Gastrocnemius medialis (tissue), 4 donors: ENCODE results near the gene HDAC4.

Experiments
- POLR2A ChIP-seq, 2 donors: fragments of 450-650 bp; IDR thresholded peaks; one replicate each; pipeline ENCODE4 v1.6.1; 2017; ENCODE audit warnings: antibody characterized with exemption in 2 of 2, mild to moderate bottlenecking in 2 of 2, moderate library complexity in 2 of 2
- TF ChIP-seq, protein P1 (sequence below), 5 experiments: fragments of 450-650 bp in 3 of 5; fragments of 200-600 bp in 2 of 5; sonication (generic) in 2 of 5; IDR thresholded peaks in 4 of 5; conservative IDR thresholded peaks in 1 of 5; 1 replicate in 4 of 5; 2 replicates in 1 of 5; pipeline ENCODE4 v1.5.1; 2016 to 2019; ENCODE audit warnings: antibody characterized with exemption in 5 of 5, mild to moderate bottlenecking in 3 of 5, moderate library complexity in 3 of 5

DNA sequence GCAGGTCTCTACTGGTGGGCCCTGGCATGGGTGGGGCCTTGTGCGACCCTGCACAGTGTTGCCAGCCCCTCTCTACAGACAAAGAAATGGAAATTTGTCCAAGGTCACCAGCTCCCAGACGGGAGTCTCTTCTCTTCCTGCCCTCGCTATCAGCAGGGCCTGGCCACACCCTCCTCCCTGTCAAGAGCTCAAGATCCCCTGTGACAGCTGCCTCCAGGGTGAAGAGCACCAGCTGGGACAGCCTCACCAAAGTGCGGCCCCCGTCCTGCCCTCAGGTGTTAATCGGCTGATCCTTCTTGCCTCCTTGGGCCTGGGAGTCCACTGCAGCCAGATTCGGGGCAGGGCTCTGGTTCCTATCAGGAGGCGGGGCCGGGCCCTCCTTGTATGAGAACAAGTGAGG is 293.9 kb downstream of the HDAC4 start:
- TF ChIP-seq, protein P1, sequence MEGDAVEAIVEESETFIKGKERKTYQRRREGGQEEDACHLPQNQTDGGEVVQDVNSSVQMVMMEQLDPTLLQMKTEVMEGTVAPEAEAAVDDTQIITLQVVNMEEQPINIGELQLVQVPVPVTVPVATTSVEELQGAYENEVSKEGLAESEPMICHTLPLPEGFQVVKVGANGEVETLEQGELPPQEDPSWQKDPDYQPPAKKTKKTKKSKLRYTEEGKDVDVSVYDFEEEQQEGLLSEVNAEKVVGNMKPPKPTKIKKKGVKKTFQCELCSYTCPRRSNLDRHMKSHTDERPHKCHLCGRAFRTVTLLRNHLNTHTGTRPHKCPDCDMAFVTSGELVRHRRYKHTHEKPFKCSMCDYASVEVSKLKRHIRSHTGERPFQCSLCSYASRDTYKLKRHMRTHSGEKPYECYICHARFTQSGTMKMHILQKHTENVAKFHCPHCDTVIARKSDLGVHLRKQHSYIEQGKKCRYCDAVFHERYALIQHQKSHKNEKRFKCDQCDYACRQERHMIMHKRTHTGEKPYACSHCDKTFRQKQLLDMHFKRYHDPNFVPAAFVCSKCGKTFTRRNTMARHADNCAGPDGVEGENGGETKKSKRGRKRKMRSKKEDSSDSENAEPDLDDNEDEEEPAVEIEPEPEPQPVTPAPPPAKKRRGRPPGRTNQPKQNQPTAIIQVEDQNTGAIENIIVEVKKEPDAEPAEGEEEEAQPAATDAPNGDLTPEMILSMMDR (IDR thresholded peaks at IDR 0.05 in 4 of 5, conservative IDR thresholded peaks at IDR 0.05 in 1 of 5), result no peak
- TF ChIP-seq POLR2A (IDR thresholded peaks at IDR 0.05), result no peak
